ENCODE measurements around the gene SRD5A1. TPM values are rescaled to one million over a fixed set of nuclear protein-coding genes. Genes with fewer than 3 reads are reported as not detected.

SRD5A1 gene
- total RNA-seq, 1 experiment from 2014 or later, result 29.9 TPM

GRCh38 chr5:6715271-6715670 lies 82.0 kb downstream of the SRD5A1 start:
- Mint-ChIP-seq H3K4me3 (peak overlapping the region; percentile 78 to 88), H3K9me3 (no peaks in the 10 kb centered on the region; a peak in 2 of 5 replicates), H3K4me1 (peaks cover 46 to 58% of the 10 kb centered on the region in 2 experiments), H3K36me3 (ENCODE audit: insufficient read depth in 1 of 3, low read depth in 3 of 3) (peaks cover 4 to 13% (median 6%) of the 10 kb centered on the region in 3 experiments; a peak in 3 of 7 replicates), H3K27ac (no peak overlapping the region), H3K27me3 (ENCODE audit: low read depth) (peaks cover 15% of the 10 kb centered on the region)
- no peak overlapping the region for H3K23ac ChIP-seq (ENCODE audit: insufficient read length, low read depth, low read length)
- H3K9ac ChIP-seq (ENCODE audit: extremely low read depth, insufficient read length, low read length), result no peak overlapping the region
- no peak overlapping the region for H3K27ac ChIP-seq (ENCODE audit: insufficient read length, low read depth, low read length)
- H2AK5ac ChIP-seq (ENCODE audit: insufficient read length, low read length), result no peak overlapping the region
- H4K91ac ChIP-seq (ENCODE audit: insufficient read length, low read depth, low read length), result no peak overlapping the region
- no peak overlapping the region for H4K8ac ChIP-seq (replicated peaks; ENCODE audit: insufficient read length, low read depth, low read length)
- no peaks in the 10 kb centered on the region for H3K27me3 ChIP-seq (ENCODE audit: insufficient read depth, low read length)
- peaks cover 11% of the 10 kb centered on the region for H3K23me2 ChIP-seq (ENCODE audit: insufficient read length, low read depth, low read length, poor library complexity, severe bottlenecking)
- peaks cover 29% of the 10 kb centered on the region; the same call in 1 of the 2 replicates for H3K79me2 ChIP-seq (ENCODE audit: insufficient read depth, low read length)
- no peak overlapping the region for H2BK15ac ChIP-seq (ENCODE audit: low read depth, low read length)
- no peaks in the 10 kb centered on the region for H3K9me3 ChIP-seq (ENCODE audit: control insufficient read depth, low read depth, low read length)
- H3K4me2 ChIP-seq (ENCODE audit: insufficient read depth, insufficient read length, low read length), result peak overlapping the region; percentile 75
- TF ChIP-seq, protein P1, sequence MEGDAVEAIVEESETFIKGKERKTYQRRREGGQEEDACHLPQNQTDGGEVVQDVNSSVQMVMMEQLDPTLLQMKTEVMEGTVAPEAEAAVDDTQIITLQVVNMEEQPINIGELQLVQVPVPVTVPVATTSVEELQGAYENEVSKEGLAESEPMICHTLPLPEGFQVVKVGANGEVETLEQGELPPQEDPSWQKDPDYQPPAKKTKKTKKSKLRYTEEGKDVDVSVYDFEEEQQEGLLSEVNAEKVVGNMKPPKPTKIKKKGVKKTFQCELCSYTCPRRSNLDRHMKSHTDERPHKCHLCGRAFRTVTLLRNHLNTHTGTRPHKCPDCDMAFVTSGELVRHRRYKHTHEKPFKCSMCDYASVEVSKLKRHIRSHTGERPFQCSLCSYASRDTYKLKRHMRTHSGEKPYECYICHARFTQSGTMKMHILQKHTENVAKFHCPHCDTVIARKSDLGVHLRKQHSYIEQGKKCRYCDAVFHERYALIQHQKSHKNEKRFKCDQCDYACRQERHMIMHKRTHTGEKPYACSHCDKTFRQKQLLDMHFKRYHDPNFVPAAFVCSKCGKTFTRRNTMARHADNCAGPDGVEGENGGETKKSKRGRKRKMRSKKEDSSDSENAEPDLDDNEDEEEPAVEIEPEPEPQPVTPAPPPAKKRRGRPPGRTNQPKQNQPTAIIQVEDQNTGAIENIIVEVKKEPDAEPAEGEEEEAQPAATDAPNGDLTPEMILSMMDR (conservative IDR thresholded peaks at IDR 0.05), result no peak
- H3K79me1 ChIP-seq (ENCODE audit: insufficient read depth, low read depth, low read length, poor library complexity, severe bottlenecking), result peaks cover 19% of the 10 kb centered on the region
- no peak overlapping the region for H3K56ac ChIP-seq (ENCODE audit: insufficient read length, low read depth, low read length)
- H3T11ph ChIP-seq (ENCODE audit: low read length), result no peak overlapping the region
- no peak for DNase-seq
- H3K4me1 ChIP-seq (ENCODE audit: insufficient read depth, low read length), result no peaks in the 10 kb centered on the region; the same call in 1 of the 2 replicates
- H2BK20ac ChIP-seq (ENCODE audit: low read depth, low read length, poor library complexity, severe bottlenecking), result no peak overlapping the region
- no peak overlapping the region for H3K18ac ChIP-seq (ENCODE audit: insufficient read length, low read depth, low read length)
- H3K4ac ChIP-seq (ENCODE audit: low read depth, low read length), result no peak overlapping the region
- H2AFZ ChIP-seq (ENCODE audit: low read length), result no peak overlapping the region
- H2BK120ac ChIP-seq (ENCODE audit: low read depth, low read length, poor library complexity, severe bottlenecking), result no peak overlapping the region
- H3K14ac ChIP-seq (ENCODE audit: insufficient read depth, low read length), result no peak overlapping the region
- no peak overlapping the region for H2BK5ac ChIP-seq (ENCODE audit: insufficient read length, low read length)
- no CpG with 5 or more reads among the region's 6 CpGs for WGBS (ENCODE audit: extremely low coverage, insufficient read length, low lambda C conversion rate)
- H2BK12ac ChIP-seq (ENCODE audit: insufficient read length, low read depth, low read length), result no peak overlapping the region
- peaks cover 11% of the 10 kb centered on the region for H4K20me1 ChIP-seq (ENCODE audit: control insufficient read depth, insufficient read depth, insufficient read length)
- no peak overlapping the region for H4K5ac ChIP-seq (ENCODE audit: insufficient read length, low read depth, low read length)

All from H9 (cell line).